H54 (cell line): ENCODE measurements around the gene BDH1.
"Not testable (repeated sequence)": the region's sequence is repeated elsewhere in the genome, so short reads cannot be mapped to it uniquely, and the experiment has no call there.

Experiments used
- DNase-seq: peaks from one replicate; pipeline ENCODE4 v3.0.0; 2011; ENCODE audit warnings: low spot score, mixed read lengths; ENCODE audit not compliant: insufficient read length
- FAIRE-seq: peaks from 3 replicates; lab custom pipeline; 2011; peaks lifted over from hg19 to GRCh38; lab: Jason Lieb, UNC
- POLR2A ChIP-seq: IDR thresholded peaks from 2 replicates; pipeline ENCODE4 v1.6.1; 2011; ENCODE audit warnings: low read depth, mild to moderate bottlenecking, low read length

BDH1 gene

DNA sequence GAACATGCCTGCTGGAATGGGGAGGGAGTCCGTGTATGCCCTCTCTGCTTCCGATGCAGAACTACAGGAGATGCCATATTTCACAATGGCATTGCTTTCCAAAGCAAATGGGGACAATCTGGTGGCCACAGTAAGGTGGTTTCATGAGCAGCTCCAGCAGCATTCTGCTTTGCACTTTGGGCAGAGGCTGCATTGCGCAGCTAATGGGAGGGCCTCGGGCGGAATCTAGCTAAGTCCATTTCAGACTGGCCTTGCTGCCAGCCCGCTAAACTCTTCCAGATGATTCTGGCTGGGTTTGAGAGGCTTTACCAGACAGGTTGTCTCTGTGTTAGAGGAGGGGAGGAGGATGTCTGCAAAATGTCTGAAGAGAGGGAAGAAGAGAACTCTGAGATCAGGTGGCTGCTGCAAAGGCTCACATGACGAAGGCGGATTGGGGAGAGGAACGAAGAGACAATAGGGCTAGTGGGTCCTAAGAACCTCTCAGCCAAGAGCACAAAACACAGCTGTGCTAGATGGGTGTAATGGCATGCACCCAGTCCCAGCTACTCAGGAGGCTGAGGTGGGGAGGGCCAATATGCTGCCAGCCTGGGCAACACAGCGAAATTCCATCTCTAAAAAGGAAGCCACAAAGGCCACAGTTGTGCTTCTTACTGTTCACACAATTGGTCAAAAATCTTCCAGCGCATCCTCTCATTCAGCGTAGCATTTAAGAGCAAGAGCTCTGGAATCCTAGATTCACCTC is 63.7 kb downstream of the BDH1 start:
- DNase-seq: no peak
- no peak for FAIRE-seq
- TF ChIP-seq POLR2A: no peak

DNA sequence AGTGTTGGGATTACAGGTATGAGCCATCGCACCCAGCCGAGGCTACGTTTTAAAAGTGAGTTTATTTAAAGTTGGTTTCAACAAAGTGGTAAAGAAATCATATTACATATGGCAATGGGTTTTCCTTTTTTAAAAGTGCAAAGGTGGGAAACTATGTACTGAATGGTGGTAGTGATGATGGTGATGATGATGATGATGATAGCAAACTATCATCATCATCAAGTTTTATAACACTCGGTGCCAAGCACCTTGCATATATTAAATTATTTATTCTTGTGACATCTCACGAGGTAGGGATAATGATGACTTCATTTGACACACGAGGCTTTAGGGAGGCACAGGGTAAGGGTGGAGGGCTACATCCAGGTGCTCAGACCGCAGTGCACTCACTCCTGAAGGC is 64.3 kb downstream of the BDH1 start:
- FAIRE-seq (no peak), DNase-seq (no peak)
- TF ChIP-seq POLR2A: no peak

GRCh38 chr3:197490098-197491058 is 65.4 kb downstream of the BDH1 start:
- no peak for TF ChIP-seq POLR2A
- FAIRE-seq (peak; percentile 73), DNase-seq (peak; percentile 81)

- FAIRE-seq (peak; percentile 95), DNase-seq (peak; percentile 93)
- peak; percentile 45; the same call in 1 of the 2 replicates for TF ChIP-seq POLR2A
Measured at GRCh38 chr3:197487911-197488391, 67.8 kb downstream of the BDH1 start.

DNA sequence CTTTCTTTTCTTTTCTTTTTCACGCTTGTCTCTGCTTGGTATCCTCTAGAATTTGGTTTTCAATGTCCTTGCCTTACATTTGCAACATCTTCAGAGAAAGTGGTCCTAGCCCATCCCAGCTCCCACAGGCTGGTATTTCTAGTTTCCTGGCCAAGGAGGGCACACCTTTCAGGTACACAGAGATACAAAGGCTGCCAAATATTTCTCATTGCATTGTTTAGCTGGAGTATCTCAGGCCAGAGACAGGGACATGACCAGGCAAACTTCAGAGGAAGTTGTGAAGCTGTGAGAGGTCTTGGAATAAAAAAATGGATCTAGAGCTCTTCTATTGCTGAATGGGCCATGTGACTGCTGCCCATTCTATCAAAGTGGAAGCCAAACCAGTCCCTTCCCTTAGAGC is 68.9 kb downstream of the BDH1 start:
- TF ChIP-seq POLR2A: no peak
- DNase-seq: no peak
- no peak for FAIRE-seq

- FAIRE-seq (no peak), DNase-seq (no peak)
- TF ChIP-seq POLR2A: no peak
Measured at GRCh38 chr3:197485143-197485542, 70.6 kb downstream of the BDH1 start.

- no peak for FAIRE-seq
- no peak for DNase-seq
- no peak for TF ChIP-seq POLR2A
Measured at GRCh38 chr3:197484204-197484901, 71.4 kb downstream of the BDH1 start.

DNA sequence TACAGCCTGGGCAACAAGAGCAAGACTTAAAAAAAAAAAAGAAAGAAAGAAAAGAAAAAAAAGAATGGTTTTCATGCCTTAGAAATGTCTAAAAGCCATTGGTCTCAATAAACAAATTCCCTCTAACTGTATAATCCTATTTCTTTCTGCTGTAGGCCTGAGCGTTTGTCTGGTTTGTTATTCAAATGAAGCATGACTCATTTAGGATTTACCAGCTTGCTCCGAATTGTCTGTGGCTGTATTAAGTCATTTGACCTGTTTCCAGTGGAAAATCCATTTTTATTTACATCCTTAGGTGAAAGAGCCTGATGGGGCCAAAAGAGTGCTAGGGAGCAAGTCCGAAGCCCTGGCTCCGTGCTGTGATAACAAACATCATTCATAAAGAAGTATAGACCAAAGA is 73.8 kb downstream of the BDH1 start:
- no peak for DNase-seq
- TF ChIP-seq POLR2A: no peak
- no peak for FAIRE-seq

GRCh38 chr3:197480320-197480719 is 75.4 kb downstream of the BDH1 start:
- FAIRE-seq (no peak), DNase-seq (no peak)
- TF ChIP-seq POLR2A: no peak

- FAIRE-seq (peak; percentile 75), DNase-seq (no peak)
- no peak for TF ChIP-seq POLR2A
Measured at GRCh38 chr3:197478746-197479668, 76.8 kb downstream of the BDH1 start.

DNA sequence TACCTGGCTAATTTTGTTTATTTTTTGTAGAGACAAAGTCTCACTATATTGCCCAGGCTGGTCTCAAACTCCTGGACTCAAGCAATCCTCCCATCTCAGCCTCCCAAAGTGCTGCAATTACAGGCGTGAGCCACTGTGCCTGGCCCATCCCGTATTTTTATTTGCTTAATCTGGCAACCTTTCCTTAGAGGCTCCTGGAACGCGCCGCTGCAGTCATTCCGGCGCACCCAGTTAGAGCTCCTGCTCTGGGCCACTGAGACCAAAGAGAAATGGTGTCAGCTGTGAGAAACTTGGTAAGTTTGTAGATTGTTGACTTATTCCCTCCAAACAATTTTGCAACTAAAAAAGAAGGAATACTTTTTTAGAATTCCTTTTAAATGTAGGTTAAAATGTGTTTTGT is 78.0 kb downstream of the BDH1 start:
- not testable (repeated sequence) for FAIRE-seq, DNase-seq

- FAIRE-seq: no peak
- no peak for TF ChIP-seq POLR2A
Measured at GRCh38 chr3:197475997-197476525, 79.7 kb downstream of the BDH1 start.

DNA sequence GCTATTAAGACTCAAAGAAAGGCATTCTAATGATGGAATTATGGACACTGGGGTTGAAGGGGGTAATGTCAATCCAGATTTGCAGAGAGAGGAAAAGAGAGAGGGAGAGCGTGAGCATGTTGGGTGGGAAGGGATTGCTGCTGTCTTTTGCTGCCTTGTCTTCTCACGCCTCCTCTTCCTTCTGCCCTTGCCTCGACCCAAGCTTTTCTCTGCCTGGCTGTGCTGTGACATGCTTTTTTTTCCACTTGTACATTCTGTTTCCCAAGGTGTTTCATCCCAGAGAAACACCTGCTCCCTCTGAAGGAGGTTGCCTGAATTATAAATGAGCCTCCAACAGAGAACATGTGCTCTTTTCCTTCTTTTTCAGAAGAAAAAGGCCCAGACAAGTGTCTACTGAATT is 80.3 kb downstream of the BDH1 start:
- TF ChIP-seq POLR2A: no peak
- FAIRE-seq (no peak), DNase-seq (no peak)

More at GRCh38 chr3:197475997-197476525, 79.7 kb downstream of the BDH1 start:
- no peak for DNase-seq
